Left renal pelvis (tissue), 4 donors: ENCODE measurements around the gene CFAP299. TPM values are rescaled to one million over a fixed set of nuclear protein-coding genes. Genes with fewer than 3 reads are reported as not detected.

ENCODE experiments used
- DNase-seq, 4 donors: peaks; one replicate each; pipeline ENCODE4 v3.0.0-alpha.2; 2013; ENCODE audit warnings: low read depth in 4 of 4, low spot score in 3 of 4
- polyA plus RNA-seq, 4 donors: library from polyadenylated mRNA; unstranded; fragments of 120-200 nt; gene quantifications; one replicate each; pipeline ENCODE4 v1.2.1, GENCODE V29; 2013; ENCODE audit not compliant: insufficient read length in 4 of 4

The CFAP299 gene
- polyA plus RNA-seq, 4 donors, result 0.52 to 1.1 (median 0.69) TPM; not detected in 1

DNA sequence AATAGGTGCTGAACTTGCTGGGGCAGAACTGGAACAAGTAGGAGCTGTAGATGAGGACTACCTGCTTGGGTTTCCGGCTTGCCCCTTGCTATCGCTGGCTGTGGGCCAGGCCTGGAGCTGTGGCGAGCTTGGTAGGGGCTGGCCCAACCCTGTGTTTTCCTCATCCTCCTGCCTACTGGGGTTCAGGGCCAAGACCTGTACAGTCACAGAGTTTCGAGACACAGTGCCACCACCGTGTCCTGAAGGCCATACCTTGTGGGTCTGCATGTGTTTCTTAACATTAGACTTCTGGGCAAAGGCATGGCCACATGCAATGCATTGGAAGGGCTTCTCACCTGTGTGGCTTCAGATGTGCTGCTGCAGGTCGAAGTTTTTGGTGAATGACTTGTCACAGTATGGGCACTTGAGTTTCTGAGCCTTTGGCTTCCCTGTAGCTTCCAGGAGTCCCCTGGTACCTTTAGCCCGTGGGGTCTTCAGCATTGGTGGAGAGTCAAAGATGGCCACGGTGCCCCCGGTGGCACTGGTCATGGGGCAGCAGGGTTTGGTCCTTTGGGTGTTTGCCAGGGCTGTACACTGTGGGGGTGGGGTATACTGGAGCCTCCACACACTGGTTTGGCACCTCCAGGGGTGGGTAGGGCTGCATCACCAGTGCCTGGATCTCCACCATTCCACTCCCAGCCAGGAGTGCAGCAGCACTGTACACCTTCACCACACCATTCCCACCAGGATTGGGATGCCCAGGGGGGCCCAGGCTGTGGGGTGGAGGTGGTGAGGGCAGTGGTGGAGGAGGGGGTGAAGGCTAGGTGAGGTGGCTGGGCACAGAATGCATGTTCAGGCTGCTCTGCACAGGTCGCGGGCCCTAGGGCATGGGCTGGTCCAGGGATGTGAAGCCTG lies 52.1 kb downstream of the CFAP299 start:
- DNase-seq, result no peak

DNA sequence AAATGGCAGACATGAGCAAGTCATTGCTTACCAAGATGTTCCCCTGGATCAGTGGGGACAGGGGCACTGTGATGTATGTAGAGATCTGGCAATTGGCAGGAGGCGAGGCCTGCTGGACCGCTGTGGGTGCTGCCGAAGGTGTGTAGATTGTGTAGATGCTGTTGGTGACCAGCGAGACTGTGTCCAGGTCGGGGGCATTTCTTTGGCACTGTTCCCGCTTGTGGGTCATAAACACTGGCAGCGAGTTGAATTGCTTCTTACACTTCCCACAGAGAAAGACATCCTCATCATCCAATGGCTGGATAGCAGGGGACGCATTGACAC lies 52.7 kb downstream of the CFAP299 start:
- DNase-seq, result no peak

DNA sequence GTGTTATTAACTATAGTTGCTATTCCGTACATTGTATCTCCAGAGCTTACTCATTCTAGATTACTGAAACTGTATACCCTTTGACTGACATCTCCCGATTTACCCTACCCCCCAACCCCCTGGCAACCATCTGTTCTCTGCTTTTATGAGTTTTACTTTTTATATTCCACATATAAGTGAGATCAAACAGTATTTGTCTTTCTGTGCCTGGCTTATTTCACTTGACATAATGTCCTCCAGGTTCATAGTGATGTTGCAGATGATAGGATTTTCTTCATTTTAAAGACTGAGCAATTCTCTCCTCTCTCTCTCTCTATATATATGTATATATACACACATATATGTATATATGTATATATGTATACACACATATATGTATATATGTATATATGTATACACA lies 54.6 kb downstream of the CFAP299 start:
- DNase-seq, result no peak

DNA sequence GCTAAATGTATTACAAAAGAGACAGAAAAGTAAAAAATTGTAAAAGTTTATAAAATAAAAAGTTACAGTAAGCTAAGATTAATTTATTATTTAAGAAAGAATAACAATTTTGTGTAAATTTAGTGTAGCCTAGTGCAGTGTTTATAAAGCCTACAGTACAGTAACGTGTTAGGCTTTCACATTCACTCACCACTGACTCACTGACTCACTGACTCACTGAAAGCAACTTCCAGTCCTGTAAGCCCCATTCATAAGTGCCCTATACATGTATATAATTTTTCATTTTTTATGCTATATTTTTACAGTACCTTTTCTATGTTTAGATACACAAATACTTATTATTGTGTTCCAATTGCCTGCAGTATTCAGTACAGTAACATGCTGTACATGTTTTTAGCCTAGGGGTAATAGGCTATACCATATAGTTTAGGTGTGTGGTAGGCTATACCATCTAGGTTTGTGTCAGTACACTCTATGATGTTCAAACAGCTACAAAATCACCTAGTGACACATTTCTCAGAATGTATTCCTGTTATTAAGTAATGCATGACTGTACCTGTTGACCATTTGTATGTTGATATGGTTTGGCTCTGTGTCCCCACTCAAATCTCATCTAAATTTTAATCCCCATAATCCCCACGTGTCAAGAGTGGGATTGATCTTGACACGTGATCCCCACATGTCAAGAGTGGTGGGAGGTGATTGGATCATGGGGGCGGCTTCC lies 57.9 kb downstream of the CFAP299 start:
- no peak for DNase-seq

DNA sequence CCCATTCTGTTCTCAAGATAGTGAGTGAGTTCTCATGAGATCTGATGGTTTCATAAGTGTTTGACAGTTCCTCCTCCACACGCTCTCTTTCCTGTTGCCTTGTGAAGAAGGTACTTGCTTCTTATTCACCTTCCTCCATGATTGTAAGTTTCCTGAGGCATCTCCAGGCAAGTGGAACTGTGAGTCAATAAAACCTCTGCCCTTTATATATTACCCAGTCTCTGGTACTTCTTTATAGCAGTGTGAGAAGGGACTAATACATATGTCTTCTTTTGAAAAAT lies 58.4 kb downstream of the CFAP299 start:
- DNase-seq, result no peak

DNA sequence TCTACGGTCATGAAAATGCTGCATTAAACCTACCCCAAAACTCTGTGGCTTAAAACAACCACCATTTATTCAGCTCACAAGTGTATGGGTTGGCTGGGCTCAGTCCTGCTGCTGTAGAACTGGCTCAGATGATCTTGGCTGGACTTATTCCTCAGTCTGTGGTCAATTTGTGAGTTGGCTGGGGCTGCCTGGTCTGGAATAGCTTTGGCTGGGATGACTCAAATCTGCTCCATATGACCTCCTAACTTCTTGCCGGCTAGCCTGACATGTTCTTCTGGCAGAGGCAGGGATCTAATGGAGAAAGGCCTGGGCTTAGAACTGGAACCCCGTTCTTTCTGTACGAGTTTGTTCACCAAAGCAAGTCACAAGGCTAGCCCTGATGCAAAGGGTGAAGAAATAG lies 71.7 kb downstream of the CFAP299 start:
- no peak for DNase-seq

DNA sequence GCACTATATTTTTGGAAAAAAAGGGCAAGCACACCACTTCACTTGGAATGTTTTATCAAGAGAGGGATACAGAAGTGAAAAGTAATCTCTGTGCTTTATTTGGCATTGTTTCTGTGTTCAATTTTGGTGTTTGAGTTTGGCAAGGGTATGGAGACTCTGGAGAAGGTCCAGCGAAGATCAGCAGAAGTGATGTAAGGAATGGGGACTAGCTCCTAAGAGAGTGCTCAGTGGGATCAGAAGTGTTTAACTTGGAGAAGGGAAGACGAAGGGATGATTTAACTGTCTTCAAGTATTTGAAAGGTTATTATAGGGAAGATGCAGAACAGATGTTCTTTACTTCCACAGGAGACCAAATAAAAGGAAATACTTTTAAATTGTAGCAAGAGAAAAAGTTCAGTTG lies 74.3 kb downstream of the CFAP299 start:
- DNase-seq, result no peak

DNA sequence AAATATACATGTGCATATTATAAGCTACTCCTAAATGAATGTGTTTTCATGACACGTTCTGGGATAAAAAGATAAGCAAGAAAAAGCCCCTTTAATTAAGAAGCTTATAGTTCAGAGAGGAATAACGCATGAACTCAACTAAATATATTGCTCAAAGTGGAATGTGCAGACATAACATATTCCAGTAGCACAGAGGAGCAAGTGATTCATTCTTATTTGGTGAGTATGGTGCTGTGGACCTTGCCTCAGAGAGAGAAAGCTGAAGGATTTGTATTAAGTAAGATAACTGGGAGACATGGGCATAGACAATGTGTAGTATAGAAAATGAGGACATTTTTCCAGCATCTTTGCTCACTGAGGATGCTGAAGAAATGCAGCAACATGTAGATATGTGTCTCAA lies 76.8 kb downstream of the CFAP299 start:
- DNase-seq, result no peak

DNA sequence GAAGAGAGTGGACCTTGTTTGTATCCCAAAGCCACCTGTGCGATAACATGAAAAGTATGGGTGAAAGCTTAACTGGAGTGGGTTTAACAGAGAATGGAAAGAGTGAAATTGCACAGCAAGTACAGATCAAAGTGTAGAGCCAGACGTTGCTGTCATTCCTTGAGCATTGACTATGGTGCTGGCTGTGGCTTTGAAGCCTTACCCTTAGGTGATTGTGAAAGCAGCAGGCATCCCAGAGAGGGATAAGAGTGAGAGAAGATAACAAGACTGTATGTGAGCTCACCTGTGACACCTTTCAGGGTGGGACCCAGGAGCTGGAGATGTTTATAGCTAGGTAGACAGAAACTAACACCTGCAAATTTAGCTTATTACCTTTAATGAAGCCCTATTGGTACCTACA lies 77.6 kb downstream of the CFAP299 start:
- DNase-seq, result no peak

DNA sequence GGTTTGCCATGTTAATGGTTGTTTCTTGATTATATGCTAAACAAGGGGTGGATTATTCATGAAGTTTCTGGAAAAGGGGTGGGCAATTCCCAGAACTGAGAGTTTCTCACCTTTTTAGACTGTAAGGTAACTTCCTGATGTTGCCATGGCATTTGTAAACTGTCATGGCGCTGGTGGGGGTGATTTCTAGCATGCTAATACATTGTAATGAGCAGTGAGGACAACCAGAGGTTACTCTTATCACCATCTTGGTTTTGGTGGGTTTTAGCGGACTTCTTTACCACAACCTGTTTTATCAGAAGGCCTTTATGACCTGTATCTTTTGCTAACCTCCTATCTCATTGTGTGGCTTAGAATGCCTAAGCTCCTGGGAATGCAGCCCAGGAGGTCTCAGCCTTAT lies 81.5 kb downstream of the CFAP299 start:
- no peak for DNase-seq

DNA sequence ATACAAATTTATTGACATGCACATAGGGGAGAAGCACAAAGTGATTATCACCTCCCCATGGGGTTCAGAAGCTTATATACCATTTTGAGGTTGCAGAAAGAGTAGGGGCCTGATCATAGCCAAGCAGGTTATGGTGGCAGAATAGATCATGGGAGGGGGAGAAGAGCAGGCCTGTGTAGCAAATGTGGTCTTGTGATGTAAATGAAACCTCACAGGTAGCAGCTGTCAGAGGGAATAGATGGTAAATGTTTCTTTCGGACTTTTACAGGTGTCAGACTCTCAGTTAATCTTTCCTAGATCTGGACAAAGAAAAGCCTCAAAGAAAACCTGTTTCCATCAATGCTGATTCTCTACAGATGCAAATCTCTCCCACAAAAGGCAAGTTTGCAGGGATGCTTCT lies 84.4 kb downstream of the CFAP299 start:
- DNase-seq, result no peak

DNA sequence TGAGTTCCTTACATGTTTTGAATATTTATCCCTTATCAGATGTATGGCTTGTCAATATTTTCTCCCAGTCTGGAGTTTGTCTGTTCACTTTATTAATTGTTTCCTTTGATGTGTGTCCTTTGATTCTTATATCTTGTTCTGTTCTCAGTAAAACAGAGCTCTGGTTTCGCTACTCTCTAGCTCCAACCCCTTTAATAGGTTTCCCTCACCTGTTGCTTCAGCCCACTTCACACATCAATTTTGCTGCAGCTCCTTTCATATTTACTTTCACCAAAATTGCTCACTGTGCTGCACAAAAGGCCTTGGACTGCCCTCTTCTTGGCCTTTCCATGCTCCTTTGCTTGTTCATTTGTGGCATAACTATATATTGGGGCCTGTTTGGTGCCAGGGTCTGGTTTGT lies 85.1 kb downstream of the CFAP299 start:
- no peak for DNase-seq

DNA sequence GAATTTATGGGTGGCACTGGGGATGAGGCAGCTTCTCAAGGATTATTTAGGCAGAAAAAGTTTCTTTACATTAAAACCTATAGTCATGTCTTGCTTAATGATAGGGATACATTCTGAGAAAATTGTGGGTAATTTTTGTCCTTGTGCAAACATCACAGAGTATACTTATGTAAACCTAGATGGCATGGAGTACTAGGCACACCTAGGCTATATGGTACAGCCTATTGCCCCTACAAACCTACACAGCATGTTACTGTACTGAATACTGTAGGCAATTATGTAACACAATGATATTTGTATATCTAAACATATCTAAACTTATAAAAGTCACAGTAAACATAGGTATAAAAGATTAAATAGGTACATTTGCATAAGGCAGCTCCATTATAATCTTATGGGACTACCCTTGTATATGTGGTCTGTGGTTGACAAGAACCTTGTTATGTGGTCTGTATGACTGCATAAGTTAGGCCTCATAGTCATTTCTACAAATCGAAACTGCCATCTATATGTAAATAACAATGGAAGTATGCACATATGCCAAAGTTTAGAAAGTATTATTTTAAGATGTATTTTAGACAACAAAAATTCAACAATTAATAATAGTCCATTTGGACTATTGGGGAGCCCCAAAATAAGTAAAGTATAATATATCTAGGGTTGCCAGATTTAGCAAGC lies 87.3 kb downstream of the CFAP299 start:
- DNase-seq, result no peak

DNA sequence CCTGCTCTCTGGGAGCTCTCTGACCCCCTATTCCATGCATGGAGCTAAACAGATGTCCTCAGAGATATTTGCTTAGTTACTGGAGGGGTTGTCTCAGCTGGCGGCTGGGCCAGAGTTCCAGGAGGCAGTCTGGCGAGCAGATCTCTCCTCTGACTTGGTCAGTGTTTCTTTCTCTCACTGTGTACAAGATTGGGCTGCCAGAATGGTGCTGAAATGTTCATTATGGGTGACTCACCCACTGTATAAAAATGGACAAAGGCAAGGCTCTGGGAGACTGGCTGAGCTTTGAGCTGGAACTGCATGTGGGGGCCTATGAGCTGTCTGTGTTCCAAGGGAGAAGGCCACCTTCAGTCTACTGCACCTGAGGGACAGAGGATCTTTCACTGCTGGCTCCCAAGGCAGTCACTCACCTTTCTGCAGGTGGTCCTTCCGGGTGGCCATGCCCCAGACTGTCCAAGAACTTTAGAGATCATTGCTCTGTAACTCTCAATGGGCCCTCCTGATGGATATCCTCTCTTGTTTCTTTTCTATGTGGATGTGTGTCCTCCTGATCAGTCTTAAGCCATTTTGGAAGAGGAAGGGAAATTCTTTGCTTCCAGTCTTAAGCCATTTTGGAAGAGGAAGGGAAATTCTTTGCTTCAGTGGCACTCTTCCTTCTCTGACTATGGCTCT lies 88.2 kb downstream of the CFAP299 start:
- no peak for DNase-seq

DNA sequence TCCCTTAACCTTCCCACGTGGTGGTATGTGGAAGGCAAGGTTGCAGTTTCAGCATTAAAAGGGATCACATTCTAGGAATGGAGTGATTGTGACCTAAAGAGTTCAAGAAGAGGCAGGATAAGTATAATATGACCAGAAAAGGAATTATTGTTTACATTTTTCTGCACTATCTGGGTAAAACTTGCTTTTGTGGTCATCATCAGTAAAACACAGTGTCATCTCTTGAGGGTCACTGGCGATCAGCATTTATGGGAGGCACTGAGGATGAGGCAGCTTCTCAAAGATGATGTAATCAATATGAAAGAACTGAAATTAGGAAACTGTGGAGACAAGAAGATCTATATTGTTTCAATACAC lies 88.7 kb downstream of the CFAP299 start:
- DNase-seq, result no peak

DNA sequence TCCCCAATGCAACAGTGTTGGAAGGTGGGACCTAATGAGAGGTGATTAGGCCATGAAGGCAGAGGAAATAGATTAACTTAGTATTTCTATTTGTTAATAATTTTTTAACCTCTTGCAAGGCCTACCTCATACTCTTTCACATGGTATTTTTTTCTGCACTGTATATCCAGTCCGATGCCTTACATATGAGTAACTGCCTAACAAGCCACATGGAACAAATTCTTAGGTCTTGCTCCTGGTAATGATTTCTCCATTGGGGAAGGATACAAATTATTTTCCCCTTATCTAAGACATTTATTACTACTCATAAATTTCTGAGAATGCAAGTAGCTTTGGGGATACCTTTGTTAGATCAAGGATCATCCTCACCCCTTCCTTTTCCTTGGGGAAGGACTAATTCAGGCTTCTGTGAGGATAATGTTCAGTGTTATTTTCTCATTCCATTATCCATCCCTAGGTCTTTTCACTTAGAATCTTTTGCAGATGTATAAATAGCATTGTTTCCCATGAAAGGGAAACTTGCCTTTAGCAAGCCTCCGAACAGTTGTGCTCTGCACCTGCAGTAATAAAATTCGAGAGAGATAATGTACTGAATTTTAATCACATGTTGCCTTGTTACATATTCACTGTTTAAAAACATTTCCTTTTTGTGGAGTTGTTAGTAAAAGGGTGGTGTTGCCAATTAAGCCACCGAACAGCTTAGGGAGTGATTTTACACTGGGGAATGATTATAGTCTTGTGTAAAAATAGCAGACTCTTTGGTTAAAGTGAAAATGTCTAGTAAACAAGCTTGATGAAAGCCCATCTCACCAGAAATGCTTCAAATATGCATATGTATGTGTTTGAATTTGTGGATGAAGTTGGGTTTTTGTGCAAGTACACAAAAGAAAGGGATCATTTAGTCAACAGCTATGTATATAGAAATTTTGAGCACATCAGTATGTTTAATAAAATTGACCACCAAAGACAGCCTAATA lies 89.9 kb downstream of the CFAP299 start:
- no peak for DNase-seq

DNA sequence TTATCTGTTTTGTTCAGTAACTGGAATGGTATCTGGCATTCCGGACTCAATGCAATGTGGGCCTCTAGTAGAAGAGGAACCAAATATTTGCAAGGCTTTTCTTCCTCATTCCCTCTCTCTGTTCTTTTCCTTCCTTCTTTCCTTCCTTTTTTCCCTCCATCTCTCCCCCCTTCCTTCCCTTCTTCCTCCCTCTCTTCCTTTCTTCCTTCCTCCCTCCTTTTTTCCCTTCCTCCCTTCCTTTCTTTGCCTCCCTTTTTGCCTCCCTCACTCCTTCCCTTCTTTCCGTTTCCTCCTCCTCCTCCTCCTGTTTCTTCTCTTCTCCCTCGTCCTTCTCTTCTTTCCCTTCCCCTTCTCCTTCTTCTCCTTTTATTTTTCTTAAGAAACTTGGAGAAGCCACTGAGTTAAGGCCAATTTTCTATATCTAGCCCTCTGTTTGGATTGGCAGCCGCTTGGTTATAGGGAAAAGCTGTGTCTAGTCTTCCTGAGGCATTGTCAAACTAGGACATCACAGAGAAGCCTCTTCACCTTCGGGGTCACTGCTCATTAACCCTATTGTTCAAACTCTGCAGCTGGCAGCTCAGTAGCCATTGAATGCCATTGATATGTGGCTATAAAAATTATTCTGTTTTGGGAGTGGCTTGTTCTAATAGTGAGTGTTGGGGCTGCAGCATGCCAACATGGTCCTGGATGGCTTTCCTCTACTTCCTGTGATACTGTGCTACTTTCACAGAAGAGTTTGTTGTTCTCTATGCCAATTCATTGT lies 95.9 kb downstream of the CFAP299 start:
- DNase-seq, result no peak

DNA sequence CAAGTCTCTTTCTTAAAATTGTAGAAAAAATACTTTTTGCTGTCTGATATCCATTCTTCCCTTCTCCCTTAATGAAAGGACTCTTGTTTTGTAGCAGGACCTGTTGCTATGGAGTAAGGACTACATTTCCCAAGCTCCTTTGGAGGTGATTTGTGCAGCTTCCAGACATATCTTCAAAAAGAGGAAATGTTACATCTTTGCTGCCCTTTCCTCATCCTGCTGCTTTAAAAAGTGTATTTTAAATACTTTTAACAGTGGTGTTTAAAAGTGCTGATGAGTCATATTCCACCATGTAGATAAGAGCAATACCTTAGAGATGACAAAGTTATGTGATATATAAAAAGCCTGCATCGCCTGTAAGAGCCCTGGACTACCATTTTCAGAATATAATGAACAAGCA lies 98.7 kb downstream of the CFAP299 start:
- DNase-seq, result no peak

DNA sequence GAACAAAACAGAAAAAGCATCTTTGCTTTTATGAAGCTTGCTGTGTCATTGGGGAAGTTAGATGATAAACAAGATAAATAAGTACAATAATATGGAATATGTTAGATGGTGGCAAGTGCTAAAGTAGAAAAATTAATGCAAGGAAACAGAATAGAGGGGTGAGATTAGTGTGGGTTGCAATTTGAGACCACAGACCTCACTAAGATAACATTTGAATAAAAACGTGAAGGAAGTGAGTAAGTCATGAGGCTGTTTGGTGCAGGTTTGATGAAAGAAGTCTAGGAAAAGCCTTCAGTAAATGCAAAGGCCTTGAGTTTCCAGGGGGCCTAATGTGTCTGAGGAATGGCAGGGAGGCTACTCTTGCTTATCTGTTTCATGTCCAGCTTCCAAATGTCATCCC lies 102.5 kb downstream of the CFAP299 start:
- no peak for DNase-seq
